Tibial nerve (tissue), 4 donors: Measurements from ENCODE around the gene RASA2. TPM values are rescaled to one million over a fixed set of nuclear protein-coding genes. Genes with fewer than 3 reads are reported as not detected.
A peak's percentile ranks its signal among the peaks of the same experiment; 100 is the strongest.

Experiments
- DNase-seq, 2 donors: peaks; one replicate each; pipeline ENCODE4 v3.0.0-alpha.2; 2019; ENCODE audit warnings: low spot score in 2 of 2
- H3K27ac ChIP-seq, 4 donors: fragments of 200-600 bp; sonication (generic) in 3 of 4; one replicate each; pipeline ENCODE4 v1.5.1; 2017 to 2019; ENCODE audit warnings: mild to moderate bottlenecking in 1 of 4
- H3K27me3 ChIP-seq, 2 donors: fragments of 200-600 bp; sonication (generic) in 1 of 2; one replicate each; pipeline versions ENCODE4 v1.5.1 to v1.6.0; 2017 to 2019
- H3K36me3 ChIP-seq, 3 donors: fragments of 200-600 bp; sonication (generic); one replicate each; pipeline ENCODE4 v1.5.1; 2018 to 2019
- H3K4me1 ChIP-seq, 4 donors: fragments of 200-600 bp; sonication (generic) in 3 of 4; one replicate each; pipeline ENCODE4 v1.5.1; 2017 to 2019
- H3K4me3 ChIP-seq, 4 donors: fragments of 200-600 bp; sonication (generic) in 3 of 4; one replicate each; pipeline ENCODE4 v1.5.1; 2017 to 2019; ENCODE audit warnings: mild to moderate bottlenecking in 1 of 4, moderate library complexity in 1 of 4
- H3K9me3 ChIP-seq, 4 donors: fragments of 200-600 bp; sonication (generic) in 3 of 4; one replicate each; pipeline ENCODE4 v1.5.1; 2017 to 2019
- CTCF ChIP-seq, 5 experiments: fragments of 200-600 bp in 3 of 5; fragments of 450-650 bp in 2 of 5; sonication (generic) in 3 of 5; IDR thresholded peaks; one replicate each; pipeline ENCODE4 v1.5.1; 2016 to 2019; ENCODE audit warnings: antibody characterized with exemption in 5 of 5, mild to moderate bottlenecking in 3 of 5, moderate library complexity in 2 of 5
- EP300 ChIP-seq, 2 donors: sonication (generic); formaldehyde crosslinking; IDR thresholded peaks; one replicate each; pipeline ENCODE4 v1.6.1; 2017; ENCODE audit warnings: antibody characterized with exemption in 2 of 2, mild to moderate bottlenecking in 1 of 2
- POLR2A ChIP-seq, 2 donors: fragments of 450-650 bp; IDR thresholded peaks; one replicate each; pipeline ENCODE4 v1.6.1; 2017; ENCODE audit warnings: antibody characterized with exemption in 2 of 2, mild to moderate bottlenecking in 2 of 2, moderate library complexity in 2 of 2
- WGBS, 2 donors: methylation state at CpG; one replicate each; pipeline ENCODE4 v1.1.5; 2018; 5-methylcytosine and 5-hydroxymethylcytosine counted together
- total RNA-seq, 4 donors: library from RNA; depleted of rRNA; stranded (reverse); fragments of >200 nt; gene quantifications; one replicate each; pipeline ENCODE4 v1.1.0, GENCODE V29; 2016

Gene RASA2
- total RNA-seq, 4 donors from 2014 or later = 19.6 to 46.8 (median 37.2) TPM

- WGBS, 2 donors = 91 to 96% methylated on average over 6 of the region's 6 CpGs
- Histone ChIP-seq H3K9me3 (no peaks in the 10 kb centered on the region), H3K36me3 (peaks cover 0 to 47% (median 3%) of the 10 kb centered on the region in 3 donors), H3K27me3 (no peaks in the 10 kb centered on the region), H3K4me3 (no peak overlapping the region), H3K4me1 (no peaks in the 10 kb centered on the region), H3K27ac (no peak overlapping the region)
- no peak for DNase-seq
- TF ChIP-seq EP300 (IDR thresholded peaks at IDR 0.05) (no peak), CTCF (IDR thresholded peaks at IDR 0.05) (no peak), POLR2A (IDR thresholded peaks at IDR 0.05) (no peak)
Observed at GRCh38 chr3:141570068-141570467, 83.2 kb downstream of the RASA2 start.

- peaks cover 0 to 59% (median 3%) of the 10 kb centered on the region in 3 donors for H3K36me3 ChIP-seq
- no peak for DNase-seq
- H3K27ac ChIP-seq = no peak overlapping the region
- no peak for TF ChIP-seq POLR2A (IDR thresholded peaks at IDR 0.05)
- TF ChIP-seq CTCF (IDR thresholded peaks at IDR 0.05) = peak; percentile 26 to 51 (median 36)
- 80 to 85% methylated on average over 13 of the region's 13 CpGs for WGBS, 2 donors
- H3K27me3 ChIP-seq = no peaks in the 10 kb centered on the region
- H3K4me3 ChIP-seq = no peak overlapping the region
- peaks cover 0 to 9% (median 0%) of the 10 kb centered on the region in 4 donors for H3K4me1 ChIP-seq
- H3K9me3 ChIP-seq = no peaks in the 10 kb centered on the region
Observed at GRCh38 chr3:141575879-141576743, 89.3 kb downstream of the RASA2 start.

- H3K36me3 ChIP-seq = peaks cover 0 to 57% (median 3%) of the 10 kb centered on the region in 3 donors
- DNase-seq = no peak
- no peak overlapping the region for H3K4me3 ChIP-seq
Observed at GRCh38 chr3:141576744-141577052, 89.9 kb downstream of the RASA2 start.

GRCh38 chr3:141578202-141578973, 91.6 kb downstream of the RASA2 start:
- peaks cover 0 to 9% (median 0%) of the 10 kb centered on the region in 4 donors for H3K4me1 ChIP-seq
- 68 to 69% methylated on average over 4 of the region's 4 CpGs for WGBS, 2 donors
- TF ChIP-seq EP300 (IDR thresholded peaks at IDR 0.05) = no peak
- no peak for TF ChIP-seq CTCF (IDR thresholded peaks at IDR 0.05)
- no peak for TF ChIP-seq POLR2A (IDR thresholded peaks at IDR 0.05)
- no peaks in the 10 kb centered on the region for H3K9me3 ChIP-seq
- H3K4me3 ChIP-seq = no peak overlapping the region
- peaks cover 0 to 55% (median 0%) of the 10 kb centered on the region in 3 donors for H3K36me3 ChIP-seq
- no peak for DNase-seq
- H3K27ac ChIP-seq = peak overlapping the region in 2 of 4 donors; percentile 2 to 65
- no peaks in the 10 kb centered on the region for H3K27me3 ChIP-seq

More at GRCh38 chr3:141576744-141577052, 89.9 kb downstream of the RASA2 start:
- WGBS, 2 donors = 93 to 94% methylated on average over 1 of the region's 1 CpG
- Histone ChIP-seq H3K27ac (no peak overlapping the region), H3K27me3 (no peaks in the 10 kb centered on the region), H3K4me1 (peaks cover 0 to 9% (median 0%) of the 10 kb centered on the region in 4 donors), H3K9me3 (no peaks in the 10 kb centered on the region)
- TF ChIP-seq EP300 (IDR thresholded peaks at IDR 0.05) = no peak
- TF ChIP-seq POLR2A (IDR thresholded peaks at IDR 0.05) = no peak
- no peak for TF ChIP-seq CTCF (IDR thresholded peaks at IDR 0.05)

GRCh38 chr3:141594357-141594756, 107.5 kb downstream of the RASA2 start:
- Histone ChIP-seq H3K27ac (no peak overlapping the region), H3K36me3 (peaks cover 0 to 80% (median 0%) of the 10 kb centered on the region in 3 donors), H3K9me3 (no peaks in the 10 kb centered on the region), H3K27me3 (no peaks in the 10 kb centered on the region), H3K4me1 (no peaks in the 10 kb centered on the region), H3K4me3 (no peak overlapping the region)
- DNase-seq = no peak
- no peak for TF ChIP-seq EP300 (IDR thresholded peaks at IDR 0.05)
- TF ChIP-seq CTCF (IDR thresholded peaks at IDR 0.05) = no peak
- TF ChIP-seq POLR2A (IDR thresholded peaks at IDR 0.05) = no peak
- 90 to 96% methylated on average over 2 of the region's 2 CpGs for WGBS, 2 donors
